ENCODE measurements around the gene COL28A1.

The COL28A1 gene

GRCh38 chr7:7527047-7527446 is 8.6 kb downstream of the COL28A1 start:
- no peak for TF ChIP-seq CTCF (IDR thresholded peaks at IDR 0.05; ENCODE audit: low read depth, low read length, missing control alignments)
- H3K4me3 ChIP-seq (ENCODE audit: low read depth, low read length) = no peak overlapping the region
- in situ Hi-C loops (cut with HindIII; ENCODE audit: low sequenced_read_pairs) = no loop called here
- no peak for DNase-seq (ENCODE audit: low read depth)

GRCh38 chr7:7526006-7526405 is 9.7 kb downstream of the COL28A1 start:
- in situ Hi-C loops (cut with HindIII; ENCODE audit: low sequenced_read_pairs) = no loop called here
- no peak for DNase-seq (ENCODE audit: low read depth)
- TF ChIP-seq CTCF (IDR thresholded peaks at IDR 0.05; ENCODE audit: low read depth, low read length, missing control alignments) = no peak
- H3K4me3 ChIP-seq (ENCODE audit: low read depth, low read length) = no peak overlapping the region

DNA sequence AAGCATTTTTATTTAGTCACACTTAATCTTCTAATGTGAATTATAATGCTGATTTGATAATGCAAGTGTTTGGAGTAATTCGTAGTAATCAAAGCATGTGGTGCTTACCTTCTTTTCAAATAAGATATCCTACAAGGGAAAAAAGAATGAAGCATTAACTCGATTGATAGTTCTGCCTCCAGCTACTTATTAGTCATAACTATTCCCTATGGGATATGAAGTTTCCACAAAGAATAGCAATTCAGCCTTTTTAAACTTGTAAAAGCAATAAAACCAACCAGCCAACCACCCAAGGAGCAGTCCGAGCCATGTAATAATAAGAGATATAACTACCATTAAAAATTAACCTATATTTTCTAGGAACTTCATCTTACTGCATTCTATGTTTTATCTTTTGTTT is 11.6 kb downstream of the COL28A1 start:
- TF ChIP-seq CTCF (IDR thresholded peaks at IDR 0.05; ENCODE audit: low read depth, low read length, missing control alignments) = no peak
- DNase-seq (ENCODE audit: low read depth) = no peak
- H3K4me3 ChIP-seq (ENCODE audit: low read depth, low read length) = no peak overlapping the region
- in situ Hi-C loops (cut with HindIII; ENCODE audit: low sequenced_read_pairs) = no loop called here

GRCh38 chr7:7522421-7522820 is 13.3 kb downstream of the COL28A1 start:
- in situ Hi-C loops (cut with HindIII; ENCODE audit: low sequenced_read_pairs) = no loop called here
- DNase-seq (ENCODE audit: low read depth) = no peak
- no peak overlapping the region for H3K4me3 ChIP-seq (ENCODE audit: low read depth, low read length)
- TF ChIP-seq CTCF (IDR thresholded peaks at IDR 0.05; ENCODE audit: low read depth, low read length, missing control alignments) = no peak

GRCh38 chr7:7521259-7521658 is 14.4 kb downstream of the COL28A1 start:
- no peak for TF ChIP-seq CTCF (IDR thresholded peaks at IDR 0.05; ENCODE audit: low read depth, low read length, missing control alignments)
- DNase-seq (ENCODE audit: low read depth) = no peak
- in situ Hi-C loops (cut with HindIII; ENCODE audit: low sequenced_read_pairs) = no loop called here

DNA sequence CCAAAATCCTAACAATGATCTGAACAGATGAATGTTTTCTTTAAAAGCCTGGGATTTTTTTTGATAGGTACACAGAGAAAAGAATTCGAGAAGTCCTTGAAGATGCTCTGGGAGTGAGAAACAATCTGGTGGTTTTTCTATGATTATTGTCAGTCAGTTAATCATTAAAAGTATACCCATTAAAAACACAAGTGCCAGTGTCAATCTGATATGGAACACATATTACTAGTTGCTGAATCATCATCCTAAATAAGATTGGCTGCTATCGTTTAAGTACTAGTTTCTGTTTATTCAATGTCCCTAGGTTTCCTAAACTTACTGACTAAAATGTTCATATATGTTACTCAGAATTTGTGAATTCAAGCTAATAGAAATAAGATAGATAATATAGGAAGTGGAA is 16.1 kb downstream of the COL28A1 start:
- H3K4me3 ChIP-seq (ENCODE audit: low read depth, low read length) = no peak overlapping the region
- in situ Hi-C loops (cut with HindIII; ENCODE audit: low sequenced_read_pairs) = no loop called here
- no peak for DNase-seq (ENCODE audit: low read depth)
- TF ChIP-seq CTCF (IDR thresholded peaks at IDR 0.05; ENCODE audit: low read depth, low read length, missing control alignments) = no peak

More at GRCh38 chr7:7521259-7521658, 14.4 kb downstream of the COL28A1 start:
- no peak overlapping the region for H3K4me3 ChIP-seq (ENCODE audit: low read depth, low read length)

DNA sequence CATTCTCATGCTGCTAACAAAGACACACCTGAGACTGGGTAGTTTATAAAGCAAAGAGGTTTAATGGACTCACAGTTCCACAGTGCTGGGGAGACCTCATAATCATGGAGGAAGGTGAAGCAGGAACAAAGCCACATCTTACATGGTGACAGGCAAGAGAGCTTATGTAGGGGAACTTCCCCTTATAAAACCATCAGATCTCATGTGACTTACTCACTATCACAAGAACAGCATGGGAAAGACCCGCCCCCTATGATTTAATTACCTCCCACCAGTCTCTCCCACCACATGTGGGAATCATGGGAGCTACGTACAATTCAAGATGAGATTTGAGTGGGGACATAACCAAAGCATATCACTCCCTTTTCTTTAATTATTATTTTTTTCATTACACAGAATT is 16.6 kb downstream of the COL28A1 start:
- no peak for DNase-seq (ENCODE audit: low read depth)
- in situ Hi-C loops (cut with HindIII; ENCODE audit: low sequenced_read_pairs) = no loop called here
- no peak for TF ChIP-seq CTCF (IDR thresholded peaks at IDR 0.05; ENCODE audit: low read depth, low read length, missing control alignments)
- H3K4me3 ChIP-seq (ENCODE audit: low read depth, low read length) = no peak overlapping the region

Measured in astrocyte of the cerebellum (primary cell).